H9 (cell line): ENCODE measurements around the gene RERE. TPM values are rescaled to one million over a fixed set of nuclear protein-coding genes. Genes with fewer than 3 reads are reported as not detected.
A peak's percentile ranks its signal among the peaks of the same experiment; 100 is the strongest.

Experiments used
- DNase-seq: peaks from one replicate; pipeline ENCODE4 v3.0.0-alpha.2; 2017
- H2AFZ ChIP-seq: one replicate; pipeline ENCODE4 v1.6.1; 2013; ENCODE audit warnings: mild to moderate bottlenecking, low read length, control low read depth, moderate library complexity
- H2AK5ac ChIP-seq: 2 replicates; pipeline ENCODE4 v1.6.1; 2013; ENCODE audit warnings: low read length, control low read depth, mixed read lengths; ENCODE audit not compliant: insufficient read length
- H2BK120ac ChIP-seq: one replicate; pipeline ENCODE4 v1.6.1; 2013; ENCODE audit warnings: low read depth, mild to moderate bottlenecking, low read length, control low read depth, inconsistent platforms; ENCODE audit not compliant: poor library complexity, severe bottlenecking
- H2BK12ac ChIP-seq: 2 replicates; pipeline ENCODE4 v1.6.1; 2013; ENCODE audit warnings: low read length, control low read depth, mixed read lengths, low read depth; ENCODE audit not compliant: insufficient read length
- H2BK15ac ChIP-seq: 2 replicates; pipeline ENCODE4 v1.6.1; 2013; ENCODE audit warnings: low read depth, low read length, control low read depth
- H2BK20ac ChIP-seq: one replicate; pipeline ENCODE4 v1.6.1; 2013; ENCODE audit warnings: low read depth, mild to moderate bottlenecking, low read length, control low read depth, inconsistent platforms; ENCODE audit not compliant: poor library complexity, severe bottlenecking
- H2BK5ac ChIP-seq: 2 replicates; pipeline ENCODE4 v1.6.1; 2013; ENCODE audit warnings: low read length, control low read depth, mixed read lengths; ENCODE audit not compliant: insufficient read length
- H3K14ac ChIP-seq: 2 replicates; pipeline ENCODE4 v1.6.1; 2013; ENCODE audit warnings: low read length, control low read depth; ENCODE audit not compliant: insufficient read depth
- H3K18ac ChIP-seq: 2 replicates; pipeline ENCODE4 v1.6.1; 2013; ENCODE audit warnings: low read depth, mild to moderate bottlenecking, mixed read lengths, low read length, control low read depth; ENCODE audit not compliant: insufficient read length
- H3K23ac ChIP-seq: 2 replicates; pipeline ENCODE4 v1.6.1; 2013; ENCODE audit warnings: low read length, control low read depth, mixed read lengths, low read depth; ENCODE audit not compliant: insufficient read length
- H3K23me2 ChIP-seq: 2 replicates; pipeline ENCODE4 v1.6.1; 2013; ENCODE audit warnings: low read depth, mild to moderate bottlenecking, mixed read lengths, low read length, control low read depth; ENCODE audit not compliant: insufficient read length, poor library complexity, severe bottlenecking
- H3K27ac ChIP-seq: 2 replicates; pipeline ENCODE4 v1.5.1; 2013; ENCODE audit warnings: low read length, control low read depth, mixed read lengths, low read depth; ENCODE audit not compliant: insufficient read length
- H3K27me3 ChIP-seq: 2 replicates; pipeline ENCODE4 v1.6.1; 2013; ENCODE audit warnings: low read length, control low read depth, inconsistent platforms; ENCODE audit not compliant: insufficient read depth
- H3K4ac ChIP-seq: 2 replicates; pipeline ENCODE4 v1.6.1; 2013; ENCODE audit warnings: low read depth, mild to moderate bottlenecking, control low read depth, inconsistent platforms, low read length, moderate library complexity
- H3K4me1 ChIP-seq: 2 replicates; pipeline ENCODE4 v1.6.1; 2013; ENCODE audit warnings: low read length, control low read depth, inconsistent platforms; ENCODE audit not compliant: insufficient read depth
- H3K4me2 ChIP-seq: 2 replicates; pipeline ENCODE4 v1.6.1; 2013; ENCODE audit warnings: low read length, control low read depth, mixed read lengths; ENCODE audit not compliant: insufficient read length, insufficient read depth
- H3K56ac ChIP-seq: 2 replicates; pipeline ENCODE4 v1.6.1; 2013; ENCODE audit warnings: low read depth, mild to moderate bottlenecking, mixed read lengths, low read length, control low read depth; ENCODE audit not compliant: insufficient read length
- H3K79me1 ChIP-seq: 2 replicates; pipeline ENCODE4 v1.6.1; 2013; ENCODE audit warnings: low read depth, mild to moderate bottlenecking, moderate library complexity, low read length, control low read depth, inconsistent platforms; ENCODE audit not compliant: insufficient read depth, poor library complexity, severe bottlenecking
- H3K79me2 ChIP-seq: 2 replicates; pipeline ENCODE4 v1.6.1; 2013; ENCODE audit warnings: low read length, control low read depth, inconsistent platforms; ENCODE audit not compliant: insufficient read depth
- H3K9ac ChIP-seq: 2 replicates; pipeline ENCODE4 v1.6.1; 2013; ENCODE audit warnings: low read length, control low read depth, mixed read lengths; ENCODE audit not compliant: insufficient read length; ENCODE audit errors: extremely low read depth
- H3K9me3 ChIP-seq: one replicate; pipeline ENCODE4 v1.6.1; 2013; ENCODE audit warnings: low read depth, low read length, inconsistent platforms; ENCODE audit not compliant: control insufficient read depth
- H3T11ph ChIP-seq: one replicate; pipeline ENCODE4 v1.6.1; 2013; ENCODE audit warnings: mild to moderate bottlenecking, low read length, control low read depth, inconsistent platforms
- H4K20me1 ChIP-seq: one replicate; pipeline ENCODE4 v1.6.1; 2013; ENCODE audit not compliant: control insufficient read depth, insufficient read length, insufficient read depth
- H4K5ac ChIP-seq: 2 replicates; pipeline ENCODE4 v1.6.1; 2013; ENCODE audit warnings: low read depth, mild to moderate bottlenecking, mixed read lengths, low read length, control low read depth; ENCODE audit not compliant: insufficient read length
- H4K8ac ChIP-seq: replicated peaks from 2 replicates; pipeline ENCODE4 v1.6.1; 2013; ENCODE audit warnings: low read length, control low read depth, mixed read lengths, low read depth; ENCODE audit not compliant: insufficient read length
- H4K91ac ChIP-seq: 2 replicates; pipeline ENCODE4 v1.6.1; 2013; ENCODE audit warnings: low read depth, mild to moderate bottlenecking, moderate library complexity, mixed read lengths, low read length, control low read depth; ENCODE audit not compliant: insufficient read length
- H3K27ac Mint-ChIP-seq, 3 experiments: 2 replicates in 2 of 3; 3 replicates in 1 of 3; pipeline ENCODE4 v1.8.0; 2020 to 2021; ENCODE audit warnings: mixed read lengths in 3 of 3, mild to moderate bottlenecking in 1 of 3, moderate library complexity in 1 of 3
- H3K27me3 Mint-ChIP-seq: 2 replicates; pipeline ENCODE4 v1.8.0; 2021; ENCODE audit warnings: low read depth, mild to moderate bottlenecking, moderate library complexity, mixed read lengths
- H3K36me3 Mint-ChIP-seq, 3 experiments: 2 replicates in 2 of 3; 3 replicates in 1 of 3; pipeline ENCODE4 v1.8.0; 2020 to 2021; ENCODE audit warnings: low read depth in 3 of 3, mixed read lengths in 3 of 3; ENCODE audit not compliant: insufficient read depth in 1 of 3
- H3K4me1 Mint-ChIP-seq, 2 experiments: 2 replicates each; pipeline ENCODE4 v1.8.0; 2020; ENCODE audit warnings: mixed read lengths in 2 of 2
- H3K4me3 Mint-ChIP-seq, 2 experiments: 2 replicates in 1 of 2; 3 replicates in 1 of 2; pipeline ENCODE4 v1.8.0; 2020 to 2021; ENCODE audit warnings: mild to moderate bottlenecking in 2 of 2, mixed read lengths in 2 of 2, moderate library complexity in 1 of 2
- H3K9me3 Mint-ChIP-seq, 2 experiments: 2 replicates in 1 of 2; 3 replicates in 1 of 2; pipeline ENCODE4 v1.8.0; 2020; ENCODE audit warnings: mild to moderate bottlenecking in 2 of 2, mixed read lengths in 2 of 2, moderate library complexity in 1 of 2
- WGBS: extraction: QIAGEN DNeasy Blood & Tissue Kit; methylation state at CpG from one replicate; pipeline ENCODE4 v1.1.7; 2013; ENCODE audit warnings: missing lambda C conversion rate, low lambda C conversion rate, mixed read lengths; ENCODE audit not compliant: insufficient read length; ENCODE audit errors: extremely low coverage; 5-methylcytosine and 5-hydroxymethylcytosine counted together
- total RNA-seq: library from RNA; stranded (reverse); gene quantifications from 2 replicates; pipeline ENCODE4 v1.2.1, GENCODE V29; 2021
- TF ChIP-seq, protein P1 (sequence below): fragments of 200-600 bp; sonication (generic); conservative IDR thresholded peaks from 3 replicates; pipeline ENCODE4 v1.8.0; 2021; ENCODE audit warnings: antibody characterized with exemption, mild to moderate bottlenecking

The RERE gene
- total RNA-seq, 1 experiment from 2014 or later = 103 TPM

DNA sequence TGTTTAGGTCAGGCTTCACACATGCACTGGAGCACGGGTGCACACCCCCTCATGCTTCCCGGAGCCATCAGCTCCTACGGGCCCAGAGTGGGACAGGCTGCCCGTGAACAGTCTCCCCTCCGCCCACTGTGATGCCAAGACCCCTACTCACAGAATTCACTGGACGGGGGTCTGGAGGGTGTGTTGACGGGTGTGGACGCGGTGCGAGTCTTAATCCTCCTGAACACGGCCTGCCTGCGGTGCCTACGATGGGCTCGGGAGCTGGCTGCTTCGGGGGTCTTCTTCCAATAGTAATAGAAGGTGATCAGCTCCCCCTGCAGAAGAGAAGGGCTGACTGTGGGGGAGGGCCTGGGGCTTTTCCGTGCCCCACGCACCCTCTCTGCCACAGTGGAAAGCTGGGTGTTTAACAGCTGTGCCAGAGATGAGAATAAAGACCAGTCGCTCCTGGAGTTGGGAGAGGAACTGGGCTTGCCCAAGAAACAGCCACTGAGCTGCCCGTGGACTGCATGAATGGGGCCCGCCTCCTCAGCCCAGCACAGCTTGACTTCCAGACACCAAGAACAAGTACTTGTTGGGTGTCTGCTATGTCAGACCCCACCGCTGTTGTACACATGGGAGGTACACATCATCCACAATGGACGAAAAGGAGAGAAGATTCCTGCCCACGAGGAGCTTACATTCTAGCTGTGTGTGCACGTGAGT is 451.6 kb downstream of the RERE start:
- H3K27ac ChIP-seq = no peak overlapping the region
- H2AK5ac ChIP-seq = no peak overlapping the region
- Mint-ChIP-seq H3K36me3 (peaks cover 40 to 56% (median 51%) of the 10 kb centered on the region in 3 experiments), H3K27ac (peak overlapping the region in 2 of 3 experiments; percentile 81 to 88; a peak in 3 of 7 replicates), H3K4me1 (peaks cover 27 to 32% of the 10 kb centered on the region in 2 experiments), H3K27me3 (no peaks in the 10 kb centered on the region), H3K9me3 (no peaks in the 10 kb centered on the region), H3K4me3 (no peak overlapping the region)
- H3K9me3 ChIP-seq = no peaks in the 10 kb centered on the region
- H2BK20ac ChIP-seq = no peak overlapping the region
- TF ChIP-seq, protein P1, sequence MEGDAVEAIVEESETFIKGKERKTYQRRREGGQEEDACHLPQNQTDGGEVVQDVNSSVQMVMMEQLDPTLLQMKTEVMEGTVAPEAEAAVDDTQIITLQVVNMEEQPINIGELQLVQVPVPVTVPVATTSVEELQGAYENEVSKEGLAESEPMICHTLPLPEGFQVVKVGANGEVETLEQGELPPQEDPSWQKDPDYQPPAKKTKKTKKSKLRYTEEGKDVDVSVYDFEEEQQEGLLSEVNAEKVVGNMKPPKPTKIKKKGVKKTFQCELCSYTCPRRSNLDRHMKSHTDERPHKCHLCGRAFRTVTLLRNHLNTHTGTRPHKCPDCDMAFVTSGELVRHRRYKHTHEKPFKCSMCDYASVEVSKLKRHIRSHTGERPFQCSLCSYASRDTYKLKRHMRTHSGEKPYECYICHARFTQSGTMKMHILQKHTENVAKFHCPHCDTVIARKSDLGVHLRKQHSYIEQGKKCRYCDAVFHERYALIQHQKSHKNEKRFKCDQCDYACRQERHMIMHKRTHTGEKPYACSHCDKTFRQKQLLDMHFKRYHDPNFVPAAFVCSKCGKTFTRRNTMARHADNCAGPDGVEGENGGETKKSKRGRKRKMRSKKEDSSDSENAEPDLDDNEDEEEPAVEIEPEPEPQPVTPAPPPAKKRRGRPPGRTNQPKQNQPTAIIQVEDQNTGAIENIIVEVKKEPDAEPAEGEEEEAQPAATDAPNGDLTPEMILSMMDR = no peak
- no CpG with 5 or more reads among the region's 24 CpGs for WGBS
- H3K23ac ChIP-seq = no peak overlapping the region
- no peak overlapping the region for H3K56ac ChIP-seq
- H3K9ac ChIP-seq = no peak overlapping the region
- H3T11ph ChIP-seq = no peak overlapping the region
- H2AFZ ChIP-seq = no peak overlapping the region
- H4K20me1 ChIP-seq = no peaks in the 10 kb centered on the region
- no peak overlapping the region for H2BK12ac ChIP-seq
- H4K5ac ChIP-seq = no peak overlapping the region
- H4K8ac ChIP-seq = no peak overlapping the region
- H3K27me3 ChIP-seq = no peaks in the 10 kb centered on the region
- H3K23me2 ChIP-seq = no peaks in the 10 kb centered on the region
- H4K91ac ChIP-seq = no peak overlapping the region
- H2BK120ac ChIP-seq = no peak overlapping the region
- H3K14ac ChIP-seq = no peak overlapping the region
- no peak overlapping the region for H2BK15ac ChIP-seq
- H3K4me2 ChIP-seq = no peak overlapping the region
- no peaks in the 10 kb centered on the region for H3K79me1 ChIP-seq
- no peak overlapping the region for H3K18ac ChIP-seq
- no peak overlapping the region for H3K4ac ChIP-seq
- peaks cover 4% of the 10 kb centered on the region; the same call in 1 of the 2 replicates for H3K4me1 ChIP-seq
- no peaks in the 10 kb centered on the region for H3K79me2 ChIP-seq
- DNase-seq = no peak
- no peak overlapping the region for H2BK5ac ChIP-seq
